ENCODE data around the gene CDCA3.

- TF ChIP-seq CTCF (IDR thresholded peaks at IDR 0.05): no peak
- no peak for TF ChIP-seq POLR2AphosphoS5 (IDR thresholded peaks at IDR 0.05)
- TF ChIP-seq POLR2A (IDR thresholded peaks at IDR 0.05): no peak
Measured at GRCh38 chr12:6854036-6854435, 3.0 kb upstream of the CDCA3 start.

All from suprapubic skin (tissue), 4 donors.